ENCODE measurements around the gene RPP14.
"Not testable (repeated sequence)": the region's sequence is repeated elsewhere in the genome, so short reads cannot be mapped to it uniquely, and the experiment has no call there.

RPP14 gene

GRCh38 chr3:58305882-58306711, at the start of gene RPP14, which contains the start of gene HTD2:
Gene RPP14, plus strand, starts transcription at chr3:58306245. Its CDS starts 4,085 bp downstream, at chr3:58310330.
Gene HTD2, plus strand, starts transcription at chr3:58306520. Its CDS starts 11,094 bp downstream, at chr3:58317614.
- peak; percentile 95 for DNase-seq (ENCODE audit: low read depth)

- no peak for DNase-seq (ENCODE audit: low read depth)
Measured at GRCh38 chr3:58256511-58256910, 49.5 kb upstream of the RPP14 start.

GRCh38 chr3:58258392-58259055, 47.5 kb upstream of the RPP14 start:
- DNase-seq (ENCODE audit: low read depth) = no peak

- DNase-seq (ENCODE audit: low read depth) = no peak
Measured at GRCh38 chr3:58260261-58260731, 45.7 kb upstream of the RPP14 start.

GRCh38 chr3:58260733-58261132, 45.3 kb upstream of the RPP14 start:
- DNase-seq (ENCODE audit: low read depth) = no peak

- DNase-seq (ENCODE audit: low read depth) = no peak
Measured at GRCh38 chr3:58261954-58262666, 43.9 kb upstream of the RPP14 start.

GRCh38 chr3:58266577-58266976, 39.5 kb upstream of the RPP14 start:
- no peak for DNase-seq (ENCODE audit: low read depth)

- DNase-seq (ENCODE audit: low read depth) = not testable (repeated sequence)
Measured at GRCh38 chr3:58267543-58267942, 38.5 kb upstream of the RPP14 start.

GRCh38 chr3:58269356-58269755, 36.7 kb upstream of the RPP14 start:
- no peak for DNase-seq (ENCODE audit: low read depth)

GRCh38 chr3:58270485-58270884, 35.6 kb upstream of the RPP14 start:
- no peak for DNase-seq (ENCODE audit: low read depth)

GRCh38 chr3:58271901-58272501, 34.0 kb upstream of the RPP14 start:
- DNase-seq (ENCODE audit: low read depth) = no peak

GRCh38 chr3:58272891-58273290, 33.2 kb upstream of the RPP14 start:
- DNase-seq (ENCODE audit: low read depth) = no peak

- DNase-seq (ENCODE audit: low read depth) = not testable (repeated sequence)
Measured at GRCh38 chr3:58273362-58273761, 32.7 kb upstream of the RPP14 start.

GRCh38 chr3:58274027-58274614, 31.9 kb upstream of the RPP14 start:
- no peak for DNase-seq (ENCODE audit: low read depth)

- DNase-seq (ENCODE audit: low read depth) = no peak
Measured at GRCh38 chr3:58281069-58281468, 25.0 kb upstream of the RPP14 start.

- no peak for DNase-seq (ENCODE audit: low read depth)
Measured at GRCh38 chr3:58285334-58285733, 20.7 kb upstream of the RPP14 start.

- no peak for DNase-seq (ENCODE audit: low read depth)
Measured at GRCh38 chr3:58287354-58287753, 18.7 kb upstream of the RPP14 start.

GRCh38 chr3:58288011-58288728, 17.9 kb upstream of the RPP14 start:
- no peak for DNase-seq (ENCODE audit: low read depth)

- not testable (repeated sequence) for DNase-seq (ENCODE audit: low read depth)
Measured at GRCh38 chr3:58288964-58289613, 17.0 kb upstream of the RPP14 start.

GRCh38 chr3:58290446-58290845, 15.6 kb upstream of the RPP14 start:
- DNase-seq (ENCODE audit: low read depth) = not testable (repeated sequence)
